ENCODE measurements around the gene IL17RA.
A peak's percentile ranks its signal among the peaks of the same experiment; 100 is the strongest.

The IL17RA gene, protein sequence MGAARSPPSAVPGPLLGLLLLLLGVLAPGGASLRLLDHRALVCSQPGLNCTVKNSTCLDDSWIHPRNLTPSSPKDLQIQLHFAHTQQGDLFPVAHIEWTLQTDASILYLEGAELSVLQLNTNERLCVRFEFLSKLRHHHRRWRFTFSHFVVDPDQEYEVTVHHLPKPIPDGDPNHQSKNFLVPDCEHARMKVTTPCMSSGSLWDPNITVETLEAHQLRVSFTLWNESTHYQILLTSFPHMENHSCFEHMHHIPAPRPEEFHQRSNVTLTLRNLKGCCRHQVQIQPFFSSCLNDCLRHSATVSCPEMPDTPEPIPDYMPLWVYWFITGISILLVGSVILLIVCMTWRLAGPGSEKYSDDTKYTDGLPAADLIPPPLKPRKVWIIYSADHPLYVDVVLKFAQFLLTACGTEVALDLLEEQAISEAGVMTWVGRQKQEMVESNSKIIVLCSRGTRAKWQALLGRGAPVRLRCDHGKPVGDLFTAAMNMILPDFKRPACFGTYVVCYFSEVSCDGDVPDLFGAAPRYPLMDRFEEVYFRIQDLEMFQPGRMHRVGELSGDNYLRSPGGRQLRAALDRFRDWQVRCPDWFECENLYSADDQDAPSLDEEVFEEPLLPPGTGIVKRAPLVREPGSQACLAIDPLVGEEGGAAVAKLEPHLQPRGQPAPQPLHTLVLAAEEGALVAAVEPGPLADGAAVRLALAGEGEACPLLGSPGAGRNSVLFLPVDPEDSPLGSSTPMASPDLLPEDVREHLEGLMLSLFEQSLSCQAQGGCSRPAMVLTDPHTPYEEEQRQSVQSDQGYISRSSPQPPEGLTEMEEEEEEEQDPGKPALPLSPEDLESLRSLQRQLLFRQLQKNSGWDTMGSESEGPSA

DNA sequence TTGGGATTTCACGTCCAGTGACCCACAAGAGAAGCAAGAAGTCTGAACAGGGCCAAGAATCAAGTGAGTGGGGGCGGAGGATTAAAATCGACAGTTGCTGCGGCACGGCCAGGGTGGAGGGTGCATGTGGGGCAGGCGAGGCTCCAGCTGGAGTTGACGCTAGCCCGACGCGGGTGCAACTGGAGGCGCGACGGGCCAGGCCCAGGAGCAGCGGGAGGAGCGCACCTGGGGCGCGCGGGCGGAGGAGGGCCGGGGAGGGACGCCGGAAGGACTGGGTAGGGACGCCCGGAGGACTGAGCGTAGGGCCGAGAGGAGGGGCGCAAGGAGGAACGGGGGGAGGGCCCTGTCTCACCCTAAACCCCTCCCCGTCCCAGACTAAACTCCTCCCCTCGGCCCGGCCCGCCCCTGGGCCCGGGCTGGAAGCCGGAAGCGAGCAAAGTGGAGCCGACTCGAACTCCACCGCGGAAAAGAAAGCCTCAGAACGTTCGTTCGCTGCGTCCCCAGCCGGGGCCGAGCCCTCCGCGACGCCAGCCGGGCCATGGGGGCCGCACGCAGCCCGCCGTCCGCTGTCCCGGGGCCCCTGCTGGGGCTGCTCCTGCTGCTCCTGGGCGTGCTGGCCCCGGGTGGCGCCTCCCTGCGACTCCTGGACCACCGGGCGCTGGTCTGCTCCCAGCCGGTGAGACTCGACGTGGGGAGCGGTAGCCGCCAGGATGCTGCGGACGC, at the start of gene IL17RA:
Gene IL17RA, plus strand, starts transcription at position 447 of the 723 bp plus-strand sequence. Its CDS starts 92 bp downstream, at position 539.
- peak; percentile 61 to 84 (median 76) for DNase-seq

DNA sequence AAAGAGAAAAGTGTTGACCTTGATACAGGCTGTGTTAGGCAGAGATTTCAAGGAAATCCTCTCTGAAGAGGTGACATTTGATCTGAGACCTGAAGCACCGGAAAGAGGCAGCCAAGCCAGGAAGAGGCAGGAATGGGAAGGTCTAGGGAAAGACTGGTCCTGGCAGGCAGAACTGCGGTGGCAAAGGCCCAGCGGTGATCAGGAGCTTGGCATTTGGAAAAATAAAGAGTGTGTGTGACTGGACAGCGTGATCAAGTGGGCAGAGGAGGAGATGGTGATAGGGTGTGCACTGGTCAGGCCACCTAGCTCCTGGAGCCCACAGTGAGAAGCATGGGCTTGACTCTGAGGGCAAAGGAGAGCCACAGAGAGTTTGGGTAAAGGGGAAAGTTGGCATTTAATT, 49.6 kb upstream of the IL17RA start:
- DNase-seq: no peak

DNA sequence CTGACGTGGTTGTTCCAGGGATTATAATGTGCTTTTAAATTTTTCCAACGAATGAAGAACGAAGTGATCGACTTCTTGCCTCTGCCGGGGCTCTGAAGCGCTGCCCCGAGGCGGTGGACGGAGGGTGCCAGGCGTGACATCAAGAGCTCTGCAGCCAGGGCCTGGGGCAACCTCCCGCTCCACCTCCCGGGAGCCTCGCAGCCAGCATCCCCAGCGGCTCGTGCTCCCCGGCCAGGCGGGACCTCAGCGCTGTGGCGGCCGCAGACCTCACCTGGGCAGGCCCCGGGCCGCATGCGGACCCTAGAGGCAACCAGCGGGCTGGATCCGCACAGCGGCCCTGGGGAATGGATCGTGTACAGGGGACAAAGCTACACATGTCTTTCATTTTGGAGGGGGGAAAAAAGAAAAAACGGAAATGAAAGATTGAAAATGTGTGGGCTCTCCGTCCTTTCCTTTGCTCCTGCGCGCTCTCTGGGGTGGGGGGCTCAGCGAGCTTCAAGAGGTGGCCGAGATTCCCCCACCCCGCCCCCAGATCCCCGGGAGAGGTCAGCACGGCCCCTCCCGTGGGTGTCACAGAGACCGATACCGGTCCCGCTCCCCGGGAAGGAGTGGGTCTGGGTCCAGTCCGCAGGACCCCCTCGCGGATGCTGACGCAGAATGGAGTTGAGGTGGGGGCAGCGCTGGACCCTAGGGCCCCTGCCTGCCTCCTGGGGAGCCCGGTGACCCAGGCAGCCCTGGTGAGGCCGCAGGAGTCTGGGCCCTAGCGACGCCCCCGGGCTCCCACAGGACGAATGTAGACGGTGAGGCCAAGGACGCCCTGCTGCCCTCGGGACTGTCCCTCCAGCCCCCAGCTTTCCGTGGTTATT, 48.6 kb upstream of the IL17RA start:
- DNase-seq: peak in 2 of 3 experiments; percentile 57 to 63

DNA sequence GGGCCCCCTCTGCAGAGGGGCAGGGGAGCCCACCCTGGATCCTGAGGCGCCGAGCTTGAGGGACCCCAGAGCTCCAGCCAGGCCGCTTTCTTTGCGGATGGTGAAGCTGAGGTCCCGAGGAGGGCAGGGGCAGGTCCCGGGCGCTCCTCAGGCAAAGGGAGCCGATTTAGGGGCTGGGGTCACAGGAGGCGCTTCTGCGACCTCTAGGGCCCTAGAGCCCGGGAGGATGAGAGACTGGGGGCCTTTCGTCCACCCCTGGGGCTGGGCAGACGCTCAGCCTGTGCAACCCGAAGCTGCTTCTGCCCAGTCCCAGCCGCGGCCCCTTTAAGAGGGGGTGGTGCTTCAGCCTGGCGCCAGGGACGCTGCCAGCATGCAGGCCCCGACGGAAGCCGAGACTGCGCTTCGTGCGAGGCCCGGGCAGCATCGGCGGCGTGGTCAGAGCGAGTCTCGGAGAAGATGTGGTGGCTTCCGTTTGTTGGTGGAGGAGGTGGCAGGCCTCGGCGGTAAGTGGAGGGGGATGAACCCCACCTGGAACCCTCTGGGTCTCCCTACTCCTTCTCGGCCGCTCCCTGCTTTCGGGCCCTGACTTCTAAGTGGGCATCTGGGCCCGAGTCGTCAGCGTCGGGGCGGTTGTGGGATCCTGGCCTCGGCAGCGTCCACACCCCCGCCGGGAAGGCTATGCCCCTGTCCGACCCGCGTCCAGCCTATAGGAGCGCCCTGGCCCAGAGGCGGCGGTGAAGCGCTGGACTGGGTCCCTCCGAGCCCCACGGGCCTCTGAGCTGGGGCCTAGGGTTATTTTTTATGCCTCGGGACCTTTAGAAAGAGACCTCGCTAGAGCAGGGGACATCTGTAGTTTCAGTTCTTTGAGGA, 47.7 kb upstream of the IL17RA start:
- peak; percentile 8 to 67 (median 63) for DNase-seq

DNA sequence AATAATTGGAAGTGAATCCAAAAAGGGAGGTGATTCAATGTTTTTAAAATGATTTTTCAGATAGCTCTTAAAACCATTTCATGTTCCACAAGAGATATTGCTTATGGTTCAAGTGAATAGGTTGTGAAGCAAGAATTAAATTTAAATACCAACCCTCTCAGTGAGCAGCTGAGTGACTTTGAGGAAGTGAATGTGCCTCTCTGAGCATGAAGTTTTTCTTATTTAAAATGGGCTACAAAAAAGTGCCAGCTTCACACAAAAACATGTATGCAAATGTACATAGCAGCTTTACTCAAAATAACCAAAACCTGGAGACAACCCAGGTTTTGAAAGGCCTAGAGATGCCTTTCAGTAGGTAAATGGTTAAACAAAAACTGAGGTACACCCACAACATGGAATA, 41.3 kb upstream of the IL17RA start:
- DNase-seq: no peak

DNA sequence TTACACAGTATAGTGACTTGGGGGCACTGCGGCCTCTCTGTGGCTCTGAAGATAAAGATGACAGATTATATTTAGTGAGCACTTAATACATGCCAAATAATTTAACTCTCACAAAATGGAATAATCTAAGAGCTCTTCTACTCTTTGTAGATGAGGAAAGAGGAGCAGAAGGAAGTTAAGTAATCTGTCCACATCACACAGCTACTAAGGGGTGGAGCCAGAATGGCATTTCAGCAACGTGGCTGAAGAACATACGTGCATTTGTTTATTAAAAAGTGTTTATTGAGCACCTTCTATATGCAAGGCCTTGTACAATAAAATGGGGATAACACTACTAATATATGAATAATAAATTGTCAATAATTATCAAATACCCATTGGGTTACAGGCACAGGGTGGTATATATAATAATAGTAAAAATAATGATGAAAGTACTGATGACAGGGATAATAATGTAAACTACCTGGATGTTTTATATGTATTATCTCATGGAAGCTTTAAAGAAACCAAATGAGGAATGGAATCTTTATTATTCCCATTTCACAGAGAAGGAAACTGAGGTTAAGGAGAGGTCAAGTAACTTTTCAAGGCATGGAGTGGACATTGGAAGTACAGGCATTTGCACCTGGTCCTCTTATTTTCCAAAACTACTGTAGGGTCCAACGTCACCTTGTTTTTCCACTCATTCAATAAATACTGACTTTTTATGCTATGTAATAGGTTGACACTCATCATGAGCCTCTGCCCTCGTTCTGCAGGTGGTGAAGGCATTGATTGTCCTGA, 38.0 kb upstream of the IL17RA start:
- no peak for DNase-seq

DNA sequence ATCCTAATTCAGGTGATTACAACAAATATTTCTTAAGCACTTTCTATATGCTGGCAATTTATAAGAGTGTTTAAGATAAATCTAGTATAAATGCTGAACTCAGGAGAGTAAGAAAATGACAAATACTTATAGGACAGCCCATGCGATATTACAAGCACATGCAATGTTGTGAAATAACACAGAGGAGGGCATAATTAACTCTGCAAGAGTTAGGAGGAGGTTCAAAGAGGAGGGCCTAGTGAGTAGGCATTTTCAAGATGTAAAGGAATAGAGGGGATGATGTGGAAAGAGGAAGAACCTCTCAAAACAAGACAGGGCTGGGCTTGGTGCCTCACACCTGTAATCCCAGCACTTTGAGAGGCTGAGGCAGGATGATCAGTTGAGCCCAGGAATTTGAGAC, 37.1 kb upstream of the IL17RA start:
- no peak for DNase-seq

DNA sequence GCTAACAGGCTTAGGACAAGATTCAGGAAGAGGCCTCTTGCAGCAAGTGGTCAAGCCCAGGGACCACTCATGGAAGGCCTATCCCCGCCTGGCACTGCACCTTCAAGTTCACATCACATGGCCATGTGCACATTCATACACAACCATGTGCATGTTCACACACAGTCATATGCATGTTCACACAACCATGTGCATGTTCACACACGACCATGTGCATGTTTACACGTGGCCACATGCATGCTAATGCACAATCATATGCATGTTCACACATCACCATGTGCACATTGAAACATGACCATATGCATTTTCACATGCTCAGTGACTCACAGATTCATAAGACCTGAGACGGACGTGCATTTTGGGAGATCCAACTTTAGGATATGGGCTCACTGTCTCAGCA, 28.7 kb upstream of the IL17RA start:
- no peak for DNase-seq

DNA sequence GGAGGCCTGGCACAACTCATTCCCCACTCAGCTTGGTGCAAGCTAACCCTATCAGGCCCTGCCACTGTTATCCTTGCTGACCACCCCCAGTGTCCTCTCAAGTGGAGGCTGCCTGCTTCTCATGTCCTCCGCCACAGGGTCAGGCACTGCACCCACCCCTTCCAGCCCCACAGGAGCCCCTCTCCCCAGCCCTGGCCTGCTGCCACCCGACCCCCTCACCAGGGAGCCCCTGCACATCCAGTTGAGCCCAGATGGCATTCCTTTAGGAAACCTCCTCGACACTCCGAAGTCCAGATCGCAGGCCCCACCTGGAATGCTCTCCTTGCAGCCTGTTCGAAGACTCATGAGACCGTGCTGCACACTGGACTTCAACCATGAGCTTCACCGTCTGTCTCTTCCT, 28.0 kb upstream of the IL17RA start:
- no peak for DNase-seq

DNA sequence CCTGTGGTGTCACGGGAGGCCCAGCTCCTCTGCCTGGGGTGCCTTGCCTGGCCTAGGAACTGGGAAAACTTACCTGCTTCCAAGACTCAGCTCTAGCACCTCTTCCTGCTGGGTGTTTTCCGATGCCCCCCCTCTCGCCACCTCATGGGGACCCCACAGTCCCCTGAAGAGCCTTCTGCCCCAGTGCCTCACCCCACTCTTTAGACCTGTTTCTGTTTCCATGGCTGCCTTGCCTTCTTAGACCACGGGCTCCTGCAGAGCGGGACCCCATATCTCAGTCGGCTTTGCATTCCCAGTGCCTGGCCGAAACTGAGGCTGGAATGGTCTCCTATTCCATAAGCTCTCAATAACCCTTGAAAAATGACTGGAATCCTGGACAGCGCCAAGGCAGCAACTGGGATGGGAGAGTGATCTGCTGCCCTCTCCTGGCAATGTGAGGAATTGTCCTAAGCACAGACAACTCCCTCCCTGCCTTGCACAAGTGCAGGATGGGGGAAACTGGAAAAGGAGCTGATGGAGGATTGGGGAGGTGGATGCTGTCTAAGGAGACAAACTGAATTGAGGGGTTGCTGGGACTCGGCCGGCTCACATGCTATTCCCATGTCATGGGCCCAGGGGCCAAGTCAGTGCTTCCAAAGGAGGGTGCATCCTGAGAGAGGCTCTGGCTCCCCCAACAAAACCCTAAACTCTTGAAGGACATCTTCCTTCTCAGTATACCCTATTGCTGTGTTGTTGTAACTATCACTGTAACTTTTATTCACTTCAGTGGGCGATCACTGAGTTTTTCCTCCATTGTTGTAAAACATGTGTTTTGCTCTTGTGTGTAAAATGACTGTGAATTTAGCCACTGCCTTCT, 26.6 kb upstream of the IL17RA start:
- DNase-seq: peak; percentile 19 to 66 (median 26)

DNA sequence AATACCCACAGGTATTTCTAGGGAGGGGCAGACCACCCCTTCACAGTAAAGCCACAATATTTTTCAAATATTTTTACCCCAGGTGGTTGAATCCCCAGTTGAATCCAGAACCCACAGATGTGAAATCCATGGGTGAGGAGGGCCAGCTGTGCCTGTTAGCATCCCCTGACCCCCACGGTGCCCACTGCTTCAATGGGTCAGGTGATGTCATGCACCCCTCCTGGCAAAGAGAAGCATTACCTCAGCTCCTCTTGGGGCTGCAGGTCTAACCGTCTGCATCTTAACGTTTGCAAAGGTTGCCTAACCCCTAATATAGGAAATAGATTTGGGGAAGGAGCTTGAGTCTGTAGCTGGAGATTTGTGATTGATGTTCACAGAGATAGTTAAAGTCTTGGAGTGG, 24.7 kb upstream of the IL17RA start:
- DNase-seq: no peak

DNA sequence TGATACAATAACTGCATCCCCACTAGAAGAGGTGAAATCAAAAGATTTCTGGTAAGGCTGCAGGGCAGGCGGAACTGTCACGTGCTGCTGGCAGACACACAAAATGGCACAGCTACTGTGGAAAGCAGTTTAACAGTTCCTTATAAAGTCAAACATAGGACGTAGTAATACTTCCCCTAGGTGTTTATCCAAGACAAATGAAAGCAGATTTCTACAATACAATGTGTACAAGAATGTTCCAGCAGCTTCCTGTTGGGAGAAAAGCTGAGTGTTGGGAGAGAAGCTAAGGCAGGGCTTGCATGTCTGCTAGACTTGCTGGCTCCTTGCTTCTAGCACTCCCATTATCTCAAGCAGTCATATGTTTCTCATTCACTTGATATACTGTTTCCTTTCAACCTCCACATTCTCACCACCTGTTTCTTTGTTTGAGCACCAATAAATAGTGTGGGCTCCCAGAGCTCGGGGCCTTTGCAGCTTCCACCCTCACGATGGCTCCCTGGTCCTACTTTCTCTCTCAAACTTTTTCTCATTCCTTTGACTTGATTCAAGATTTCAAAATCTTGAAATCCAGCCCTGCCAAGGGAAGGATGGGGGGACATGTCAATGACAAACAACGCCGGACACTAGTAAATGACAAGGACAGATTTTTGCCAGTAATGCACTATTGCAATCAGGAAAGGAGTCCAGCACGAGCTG, 21.2 kb upstream of the IL17RA start:
- DNase-seq: no peak

DNA sequence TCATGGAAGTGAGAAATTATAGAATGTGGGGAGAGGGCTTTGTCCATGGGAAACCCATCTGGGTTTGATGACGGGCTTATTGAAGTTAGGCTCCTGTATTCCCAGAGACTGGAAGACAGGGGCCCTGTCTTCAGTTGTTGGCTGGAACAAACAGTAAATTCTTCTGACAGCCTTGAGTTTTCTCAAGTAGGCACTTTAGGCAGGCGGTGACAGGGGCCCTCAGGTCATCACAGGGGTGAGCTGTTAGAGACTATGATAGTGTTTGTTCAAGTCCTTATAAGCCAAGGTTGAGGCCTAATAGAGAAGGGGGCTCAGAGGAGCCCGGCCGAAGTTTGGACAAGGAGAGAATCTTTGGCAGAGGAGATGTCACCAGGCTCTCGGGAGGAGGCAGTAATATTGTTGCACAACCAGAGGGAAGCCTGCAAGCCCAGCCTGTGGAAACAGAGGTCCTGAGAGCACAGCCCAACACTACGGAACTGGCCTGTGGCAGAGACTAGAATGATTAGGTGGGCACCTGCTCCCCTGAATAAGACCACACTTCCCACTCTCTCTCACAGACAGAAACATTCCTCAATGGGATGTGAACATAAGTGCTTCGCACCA, 20.2 kb upstream of the IL17RA start:
- DNase-seq: no peak

DNA sequence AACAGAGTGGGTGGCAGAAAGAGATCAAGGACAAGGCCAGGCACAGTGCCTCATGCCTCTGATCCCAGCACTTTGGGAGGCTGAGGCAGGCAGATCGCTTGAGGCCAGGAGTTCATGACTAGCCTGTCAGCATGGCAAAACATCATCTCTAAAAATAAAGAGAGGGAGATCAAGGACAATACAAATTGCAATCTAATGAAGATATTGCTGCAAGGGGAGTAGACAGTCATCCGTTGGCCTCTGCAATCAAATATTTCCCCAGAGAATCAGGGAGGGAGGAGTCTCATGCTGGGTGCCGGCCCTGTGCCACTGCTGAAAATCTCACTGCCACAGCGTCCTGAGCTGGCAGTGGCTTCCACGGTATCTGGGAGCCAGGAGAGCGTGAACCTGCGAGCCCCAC, 19.4 kb upstream of the IL17RA start:
- DNase-seq: no peak

DNA sequence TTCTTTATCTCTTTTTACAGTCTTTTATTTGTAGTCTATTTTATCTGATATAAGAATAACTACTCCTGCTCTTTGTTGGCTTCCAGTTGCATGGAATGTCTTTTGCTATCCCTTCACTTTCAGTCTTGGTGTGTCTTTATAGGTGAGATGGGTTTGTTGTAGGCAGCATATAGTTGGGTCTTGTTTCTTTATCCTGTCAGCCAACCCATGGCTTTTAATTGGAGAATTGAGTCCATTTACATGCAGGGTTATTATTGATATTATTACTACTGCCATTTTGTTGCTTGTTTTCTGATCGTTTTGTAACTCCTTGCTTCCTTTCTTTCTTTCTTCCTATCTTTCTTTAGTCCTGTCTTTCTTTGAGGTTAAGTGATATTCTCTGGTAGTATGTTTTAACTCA, 11.9 kb upstream of the IL17RA start:
- no peak for DNase-seq

DNA sequence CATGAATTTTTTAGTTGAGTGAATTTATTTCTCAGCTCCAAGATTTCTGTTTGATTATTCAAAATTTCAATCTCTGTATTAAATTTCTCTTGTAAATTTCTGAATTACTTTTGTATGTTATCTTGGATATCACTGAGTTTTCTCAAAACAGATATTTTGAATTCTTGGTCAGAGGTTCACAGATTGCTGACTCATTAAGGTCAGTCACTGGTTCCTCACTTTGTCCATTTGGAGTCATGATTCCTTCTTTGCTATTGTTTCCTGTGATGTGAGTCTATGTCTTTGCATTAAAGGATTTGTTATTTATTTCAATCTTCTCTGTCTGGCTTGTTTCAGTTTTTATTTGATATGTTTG, 10.2 kb upstream of the IL17RA start:
- DNase-seq: no peak

DNA sequence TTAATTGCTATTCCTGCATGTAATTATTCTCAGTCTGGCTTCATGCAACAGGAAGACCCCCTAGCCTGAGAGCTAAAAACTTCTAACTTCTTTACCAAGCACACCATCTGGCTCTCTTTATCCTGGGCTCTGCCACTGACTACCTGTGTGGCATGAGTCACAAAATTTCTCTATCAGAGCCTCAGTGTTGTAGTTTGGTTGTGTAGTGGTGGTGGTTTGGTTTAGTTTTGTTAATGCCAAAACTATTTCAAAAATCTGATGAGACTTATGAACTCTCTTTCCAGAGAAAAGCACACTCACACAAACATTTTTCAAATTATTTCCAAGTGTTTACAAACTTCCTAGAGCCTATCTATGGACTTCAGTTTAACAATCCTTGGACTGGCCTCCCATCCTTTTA, 7.5 kb upstream of the IL17RA start:
- no peak for DNase-seq

DNA sequence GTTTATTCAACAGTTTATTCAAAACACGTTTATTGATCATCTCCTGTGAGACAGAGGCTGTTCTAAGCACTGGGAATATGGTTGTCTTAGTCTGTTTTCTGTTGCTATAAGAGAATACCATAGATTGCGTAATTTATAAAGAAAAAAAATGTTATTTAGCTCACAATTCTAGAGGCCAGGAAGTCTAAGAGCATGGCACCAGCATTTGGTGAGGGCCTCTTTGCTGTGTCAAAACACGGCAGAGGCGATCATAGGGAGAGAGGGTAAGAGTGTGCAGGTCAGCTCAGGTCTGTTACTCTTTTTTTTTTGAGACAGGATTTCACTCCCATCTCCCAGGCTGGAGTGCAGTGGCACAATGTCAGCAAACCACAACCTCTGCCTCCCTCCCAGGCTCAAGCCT, 5.2 kb upstream of the IL17RA start:
- no peak for DNase-seq

DNA sequence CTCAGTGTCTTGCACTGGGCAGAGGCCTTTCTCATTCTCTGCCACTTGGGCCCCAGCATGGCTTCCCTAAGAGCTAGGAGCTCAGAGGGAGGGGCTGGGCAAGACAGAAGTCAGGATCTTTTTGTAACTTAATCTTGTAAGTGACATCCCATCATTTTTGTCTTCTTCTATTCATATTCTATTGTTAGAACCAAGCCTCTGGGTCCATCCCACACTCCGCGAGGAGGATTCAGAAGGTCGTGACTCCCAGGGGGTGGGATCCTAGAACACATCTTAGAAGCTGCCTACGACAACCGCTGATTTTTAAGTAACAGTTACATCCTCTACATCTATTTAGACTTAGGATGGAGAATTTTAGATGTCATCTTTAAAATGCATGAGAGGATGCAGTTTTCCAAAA, 1.5 kb upstream of the IL17RA start:
- DNase-seq: no peak

Data from NCI-H1417 (cell line).